GM23338 (cell line): Measurements from ENCODE around the gene COL25A1. TPM values are rescaled to one million over a fixed set of nuclear protein-coding genes. Genes with fewer than 3 reads are reported as not detected.

ENCODE experiments used
- ATAC-seq: fragments of 200-7000 bp; cut with Tn5 transposase; 3 replicates; pipeline ENCODE4 v1.9.1; 2020
- DNase-seq: peaks from one replicate; pipeline ENCODE4 v3.0.0-alpha.2; 2015; ENCODE audit warnings: low spot score
- H2AFZ ChIP-seq: fragments of 200-600 bp; sonication (generic); 2 replicates; pipeline ENCODE4 v1.8.0; 2016; ENCODE audit warnings: antibody characterized with exemption, mild to moderate bottlenecking, moderate library complexity
- H3F3A ChIP-seq: fragments of 200-600 bp; sonication (generic); replicated peaks from 2 replicates; pipeline ENCODE4 v1.8.0; 2017; ENCODE audit warnings: antibody characterized with exemption, mixed run types, low read depth
- H3K27ac ChIP-seq: fragments of 200-600 bp; sonication (generic); 2 replicates; pipeline ENCODE4 v1.6.1; 2016; ENCODE audit warnings: low read depth
- H3K27me3 ChIP-seq: fragments of 200-600 bp; sonication (generic); 2 replicates; pipeline ENCODE4 v1.8.0; 2016; ENCODE audit warnings: mild to moderate bottlenecking, mixed run types, moderate library complexity; ENCODE audit not compliant: insufficient read depth
- H3K36me3 ChIP-seq: fragments of 200-600 bp; sonication (generic); 2 replicates; pipeline ENCODE4 v1.8.0; 2016; ENCODE audit warnings: mild to moderate bottlenecking; ENCODE audit not compliant: insufficient read depth
- H3K4me1 ChIP-seq: fragments of 200-600 bp; sonication (generic); 2 replicates; pipeline ENCODE4 v1.8.0; 2016; ENCODE audit warnings: mild to moderate bottlenecking, moderate library complexity; ENCODE audit not compliant: insufficient read depth
- H3K4me2 ChIP-seq: fragments of 200-600 bp; sonication (generic); 2 replicates; pipeline ENCODE4 v1.7.1; 2017; ENCODE audit warnings: mixed run types
- H3K4me3 ChIP-seq: fragments of 200-600 bp; sonication (generic); 2 replicates; pipeline ENCODE4 v1.6.1; 2016; ENCODE audit warnings: mixed run types
- H3K79me2 ChIP-seq: fragments of 200-600 bp; sonication (generic); replicated peaks from 2 replicates; pipeline ENCODE4 v1.8.0; 2017; ENCODE audit warnings: mild to moderate bottlenecking; ENCODE audit not compliant: insufficient read depth
- H3K9me2 ChIP-seq: fragments of 200-600 bp; sonication (generic); 2 replicates; pipeline ENCODE4 v1.8.0; 2017; ENCODE audit not compliant: insufficient read depth
- H4K20me1 ChIP-seq: fragments of 200-600 bp; sonication (generic); replicated peaks from 2 replicates; pipeline ENCODE4 v1.8.0; 2017; ENCODE audit warnings: mild to moderate bottlenecking; ENCODE audit not compliant: insufficient read depth
- H3K27ac Mint-ChIP-seq: 2 replicates; pipeline ENCODE4 v1.8.0; 2020; ENCODE audit warnings: inconsistent platforms, mild to moderate bottlenecking, moderate library complexity, mixed read lengths
- H3K27me3 Mint-ChIP-seq: 3 replicates; pipeline ENCODE4 v1.8.0; 2022; ENCODE audit warnings: low read depth, mild to moderate bottlenecking, moderate library complexity, mixed read lengths, inconsistent platforms; ENCODE audit not compliant: insufficient read depth, poor library complexity
- H3K36me3 Mint-ChIP-seq: 3 replicates; pipeline ENCODE4 v1.8.0; 2021; ENCODE audit warnings: low read depth, mild to moderate bottlenecking, inconsistent platforms, moderate library complexity, mixed read lengths
- H3K4me1 Mint-ChIP-seq: 3 replicates; pipeline ENCODE4 v1.8.0; 2020; ENCODE audit warnings: mild to moderate bottlenecking, inconsistent platforms, mixed read lengths
- H3K4me3 Mint-ChIP-seq: 3 replicates; pipeline ENCODE4 v1.8.0; 2021; ENCODE audit warnings: moderate library complexity, mild to moderate bottlenecking, inconsistent platforms, mixed read lengths
- H3K9me3 Mint-ChIP-seq: 3 replicates; pipeline ENCODE4 v1.8.0; 2020; ENCODE audit warnings: moderate library complexity, mild to moderate bottlenecking, inconsistent platforms, mixed read lengths
- ETS1 ChIP-seq: IDR thresholded peaks from 2 replicates; pipeline ENCODE4 v1.6.1; 2016; ENCODE audit warnings: antibody characterized with exemption
- EZH2 ChIP-seq: fragments of 200-600 bp; sonication (generic); IDR thresholded peaks from one replicate; pipeline ENCODE4 v1.8.0; 2017; ENCODE audit warnings: antibody characterized with exemption, mild to moderate bottlenecking, low read depth; ENCODE audit not compliant: unreplicated experiment
- EZH2phosphoT487 ChIP-seq: fragments of 200-600 bp; sonication (generic); IDR thresholded peaks from one replicate; pipeline ENCODE4 v1.8.1; 2018; ENCODE audit warnings: antibody characterized with exemption; ENCODE audit not compliant: unreplicated experiment
- POLR2AphosphoS5 ChIP-seq: IDR thresholded peaks from 2 replicates; pipeline ENCODE4 v1.6.1; 2016; ENCODE audit warnings: antibody characterized with exemption, low read depth
- STAT1 ChIP-seq: IDR thresholded peaks from one replicate; pipeline ENCODE4 v1.6.1; 2016; ENCODE audit warnings: antibody characterized with exemption; ENCODE audit not compliant: unreplicated experiment
- ZNF114 ChIP-seq: fragments of 250-450 bp; sonication (Bioruptor Pico); IDR thresholded peaks from 2 replicates; pipeline ENCODE4 v1.5.0; 2020; ENCODE audit warnings: mild to moderate bottlenecking, moderate library complexity
- ZNF462 ChIP-seq: fragments of 250-450 bp; sonication (Bioruptor Pico); IDR thresholded peaks from 2 replicates; pipeline ENCODE4 v1.5.0; 2020; ENCODE audit warnings: mild to moderate bottlenecking, moderate library complexity
- polyA plus RNA-seq: library from polyadenylated mRNA; unstranded; fragments of >200 nt; fragmentation: Nextera tagmentation; extraction: Ambion mirVana; gene quantifications from 2 replicates; pipeline ENCODE4 v1.2.1, GENCODE V29; 2016
- total RNA-seq: library from RNA; depleted of rRNA; stranded (reverse); fragments of >200 nt; shearing (Covaris generic); gene quantifications from 2 replicates; pipeline ENCODE4 v1.2.3, GENCODE V29; 2014

Gene COL25A1
- total and polyA plus RNA-seq, 2 experiments from 2014 or later = 3.9 to 5.6 TPM

- no peaks in the 10 kb centered on the region for H3K4me1 ChIP-seq
- H3K36me3 ChIP-seq = no peaks in the 10 kb centered on the region
- no peak overlapping the region for H3K4me2 ChIP-seq
- no peaks in the 10 kb centered on the region for H3K27me3 ChIP-seq
- no peak overlapping the region for H3K4me3 Mint-ChIP-seq
- H3K9me2 ChIP-seq = 0 out of 2 replicates have a peak, but pooled peaks cover 3% of the 10 kb centered on the region
- no peak overlapping the region for H3K27ac Mint-ChIP-seq
- H3K27me3 Mint-ChIP-seq = no peaks in the 10 kb centered on the region
- ATAC-seq (no peak), DNase-seq (no peak)
- no peaks in the 10 kb centered on the region for H3K79me2 ChIP-seq
- H3K4me3 ChIP-seq = no peak overlapping the region
- no peak overlapping the region for H2AFZ ChIP-seq
- TF ChIP-seq EZH2 (no peak), ZNF462 (CRISPR knock-in tag) (no peak)
- H3K27ac ChIP-seq = no peak overlapping the region
- no peaks in the 10 kb centered on the region for H3K36me3 Mint-ChIP-seq
- no peaks in the 10 kb centered on the region for H3F3A ChIP-seq
- no peaks in the 10 kb centered on the region for H3K9me3 Mint-ChIP-seq
- no peaks in the 10 kb centered on the region for H4K20me1 ChIP-seq
- H3K4me1 Mint-ChIP-seq = no peaks in the 10 kb centered on the region
Observed at GRCh38 chr4:109256818-109257217, 45.6 kb downstream of the COL25A1 start.

DNA sequence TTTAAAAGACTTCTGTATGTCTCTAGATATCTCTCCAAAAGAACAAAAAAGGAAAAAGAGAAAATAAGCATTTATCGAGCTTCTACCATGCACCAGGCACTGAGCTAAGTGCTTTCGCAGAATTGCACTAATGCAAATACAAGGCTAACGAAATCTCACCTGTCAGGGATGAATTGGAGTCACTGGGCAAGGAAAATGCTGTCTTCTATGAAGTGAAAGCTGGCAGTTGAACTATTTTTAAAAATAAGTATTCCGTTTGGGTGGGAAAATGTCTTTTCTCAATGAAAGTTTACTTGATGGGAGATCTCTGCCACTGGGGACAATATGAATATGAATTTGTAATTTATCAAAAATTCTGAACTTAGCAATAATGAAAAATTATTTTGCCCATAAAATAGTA is 47.6 kb downstream of the COL25A1 start:
- no peak for DNase-seq
- H4K20me1 ChIP-seq = no peaks in the 10 kb centered on the region
- no peaks in the 10 kb centered on the region for H3K36me3 ChIP-seq
- H3K9me3 Mint-ChIP-seq = no peaks in the 10 kb centered on the region
- no peaks in the 10 kb centered on the region for H3K27me3 ChIP-seq
- H3K27me3 Mint-ChIP-seq = no peaks in the 10 kb centered on the region
- H3K4me3 ChIP-seq = no peak overlapping the region
- no peak overlapping the region for H3K27ac Mint-ChIP-seq
- no peaks in the 10 kb centered on the region for H3K36me3 Mint-ChIP-seq
- no peaks in the 10 kb centered on the region for H3F3A ChIP-seq
- no peaks in the 10 kb centered on the region for H3K79me2 ChIP-seq
- H3K9me2 ChIP-seq = 0 out of 2 replicates have a peak, but pooled peaks cover 3% of the 10 kb centered on the region
- H3K27ac ChIP-seq = no peak overlapping the region
- no peak for ATAC-seq
- no peak overlapping the region for H2AFZ ChIP-seq
- H3K4me1 Mint-ChIP-seq = no peaks in the 10 kb centered on the region; the same call in 2 of the 3 replicates
- H3K4me3 Mint-ChIP-seq = no peak overlapping the region
- no peak overlapping the region for H3K4me2 ChIP-seq
- no peaks in the 10 kb centered on the region for H3K4me1 ChIP-seq
- no peak for TF ChIP-seq EZH2phosphoT487
- no peak for TF ChIP-seq EZH2
- no peak for TF ChIP-seq STAT1
- TF ChIP-seq ETS1 = no peak
- no peak for TF ChIP-seq ZNF114 (CRISPR knock-in tag)
- no peak for TF ChIP-seq POLR2AphosphoS5
